ENCODE data around the gene PRR23E.
A peak's percentile ranks its signal among the peaks of the same experiment; 100 is the strongest.

The PRR23E gene

DNA sequence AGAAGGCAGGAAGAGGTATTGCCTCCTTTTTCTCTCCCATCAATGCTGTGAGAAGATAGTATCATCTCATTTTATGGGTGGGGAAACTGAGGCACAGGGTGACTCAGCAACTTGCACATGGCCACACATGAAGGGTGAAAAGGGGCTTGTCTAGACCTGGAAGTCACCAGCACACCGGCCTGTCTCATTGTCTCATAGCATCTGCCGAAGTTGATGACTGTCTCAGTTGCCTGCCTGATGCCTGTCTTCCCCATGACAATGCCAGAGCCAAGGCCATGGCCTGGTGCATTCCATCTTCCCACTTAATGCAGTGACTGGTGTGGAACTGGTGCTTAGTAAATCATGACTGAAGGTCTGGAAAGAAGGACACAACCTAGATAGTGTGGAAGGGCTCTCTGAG, 27.9 kb upstream of the PRR23E start:
- DNase-seq = no peak

DNA sequence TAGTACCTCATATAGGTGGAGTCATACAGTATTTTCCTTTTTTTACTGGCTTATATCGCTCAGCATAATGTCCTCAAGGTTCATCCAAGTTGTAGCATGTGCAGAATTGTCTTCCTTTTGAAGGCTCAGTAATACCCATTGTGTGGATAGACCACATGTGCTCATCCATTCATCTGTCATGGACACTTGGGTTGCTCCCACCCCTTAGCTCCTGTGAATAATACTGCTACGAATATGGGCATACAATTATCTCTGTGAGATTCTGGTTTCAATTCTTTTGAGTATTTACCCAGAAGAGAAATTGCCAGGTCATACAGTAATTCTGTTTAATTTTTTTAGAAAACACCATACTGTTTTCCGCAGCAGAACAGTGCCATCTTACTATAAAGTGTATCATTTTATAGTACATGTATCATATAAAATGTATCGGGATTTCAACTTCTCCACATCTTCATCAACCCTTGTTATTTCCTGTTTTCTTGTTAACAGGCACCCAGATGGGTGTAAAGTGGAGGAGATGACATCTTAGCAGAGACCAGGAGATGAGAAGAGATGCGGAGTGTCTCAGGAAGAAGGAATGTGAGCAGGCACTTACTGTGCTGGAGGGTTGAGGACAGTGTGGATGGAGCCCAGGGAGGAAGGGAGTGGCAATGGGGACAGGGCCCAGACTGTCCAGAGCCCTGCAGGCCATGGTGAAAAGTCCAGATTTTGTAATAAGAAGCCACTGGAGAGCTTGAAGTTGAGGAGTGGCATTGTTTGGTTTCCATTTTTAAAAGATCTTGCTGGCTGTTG, 27.0 kb upstream of the PRR23E start:
- no peak for DNase-seq

GRCh38 chr3:127166501-127167065, 26.3 kb upstream of the PRR23E start:
- no peak for DNase-seq

DNA sequence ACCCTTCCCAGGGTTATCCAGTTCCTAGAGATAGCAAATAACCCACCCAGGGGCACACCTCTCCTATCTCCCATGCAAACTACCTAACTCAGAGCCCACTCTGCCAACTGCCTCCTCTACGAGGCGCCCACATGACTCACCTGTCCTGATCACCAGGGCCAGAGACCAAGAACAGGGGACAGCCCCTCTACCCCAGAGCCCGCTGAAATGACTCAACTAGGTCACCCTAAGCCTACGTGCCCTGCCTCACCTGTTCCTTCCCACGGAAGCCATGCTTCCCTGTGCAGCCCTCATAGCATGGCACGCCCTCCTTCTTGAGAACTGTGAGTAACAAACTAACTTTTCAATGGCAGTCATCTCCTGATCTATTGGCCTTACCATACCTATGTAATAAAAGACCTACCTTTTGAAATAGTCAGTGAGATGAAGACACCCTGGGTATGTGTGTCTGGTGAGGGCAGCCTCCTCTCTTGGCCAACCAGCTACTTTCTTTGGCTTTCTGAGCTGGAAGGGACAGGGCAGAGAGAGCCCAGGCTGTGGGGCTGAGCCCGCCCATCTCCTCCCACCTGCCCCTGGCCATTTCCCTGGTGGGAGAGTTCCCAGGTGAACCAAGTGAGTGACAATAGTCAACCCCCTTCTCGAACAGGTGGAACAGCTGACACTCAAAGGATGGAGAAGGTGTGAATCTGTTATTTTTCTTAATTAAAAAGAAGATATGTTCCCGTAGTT, 25.5 kb upstream of the PRR23E start:
- DNase-seq = no peak

GRCh38 chr3:127168271-127168670, 24.7 kb upstream of the PRR23E start:
- DNase-seq = no peak

DNA sequence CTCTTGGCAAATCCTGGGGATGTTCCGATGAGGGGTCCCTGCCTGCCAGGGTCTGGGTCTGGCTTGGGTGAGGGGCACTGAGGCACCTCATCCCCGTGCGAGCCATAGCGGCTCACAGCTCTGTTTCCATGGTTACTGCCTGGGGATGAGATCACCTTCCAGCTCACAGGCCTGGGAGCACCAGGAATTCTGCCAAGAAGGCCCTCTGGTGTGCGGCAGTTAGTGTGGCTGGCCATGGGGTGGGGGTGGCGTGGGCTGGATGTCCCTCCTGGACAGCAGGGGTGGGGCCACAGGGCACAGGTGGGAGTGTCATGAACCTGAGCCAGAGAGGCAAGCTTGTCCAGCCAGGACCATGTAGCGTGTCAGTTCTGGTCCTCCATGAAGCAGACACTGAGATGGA, 22.1 kb upstream of the PRR23E start:
- DNase-seq = peak; percentile 83

DNA sequence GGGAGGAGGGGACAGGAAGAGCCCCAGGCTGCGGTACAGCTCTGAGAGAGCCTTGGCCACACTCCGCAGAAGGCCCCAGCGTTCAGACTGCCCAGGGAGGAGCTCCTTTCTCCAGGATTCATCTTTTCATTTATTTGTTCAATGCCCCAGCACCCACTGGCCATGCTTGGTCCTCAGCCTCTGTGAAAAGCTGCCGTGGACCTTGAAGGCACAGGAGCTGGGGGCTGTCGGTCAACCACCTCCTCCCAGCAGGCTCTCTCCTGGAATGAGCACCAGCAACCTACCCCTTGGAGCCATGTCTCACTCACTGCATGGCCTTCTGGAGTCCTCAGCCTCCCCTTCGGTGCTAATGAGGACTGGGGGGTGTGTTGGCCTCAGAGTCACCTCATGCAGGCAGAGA, 21.6 kb upstream of the PRR23E start:
- DNase-seq = no peak

DNA sequence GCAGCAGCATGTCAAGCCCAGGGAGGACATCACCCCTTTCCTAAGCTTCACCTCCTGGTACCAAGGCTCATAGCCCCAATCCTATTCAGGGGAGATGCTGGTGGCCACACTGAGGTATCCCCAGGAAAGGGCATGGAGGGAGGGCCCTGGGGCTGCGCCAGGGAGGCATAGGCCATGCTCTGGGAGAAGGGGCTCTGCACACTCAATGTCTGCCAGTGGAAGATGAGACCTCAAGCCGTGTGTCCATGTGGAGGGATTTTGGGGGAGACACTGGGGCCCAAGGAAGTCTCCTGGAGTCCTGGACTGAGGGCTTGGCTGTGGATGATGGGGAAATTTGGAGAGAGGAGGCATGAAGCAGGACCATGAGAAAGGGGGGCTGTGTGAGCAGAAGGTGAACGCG, 21.2 kb upstream of the PRR23E start:
- DNase-seq = no peak

- no peak for DNase-seq
Measured at GRCh38 chr3:127172211-127172610, 20.7 kb upstream of the PRR23E start.

- peak; percentile 86 for DNase-seq
Measured at GRCh38 chr3:127172781-127173515, 20.0 kb upstream of the PRR23E start.

- no peak for DNase-seq
Measured at GRCh38 chr3:127173516-127174166, 19.3 kb upstream of the PRR23E start.

GRCh38 chr3:127174284-127174683, 18.6 kb upstream of the PRR23E start:
- DNase-seq = no peak

DNA sequence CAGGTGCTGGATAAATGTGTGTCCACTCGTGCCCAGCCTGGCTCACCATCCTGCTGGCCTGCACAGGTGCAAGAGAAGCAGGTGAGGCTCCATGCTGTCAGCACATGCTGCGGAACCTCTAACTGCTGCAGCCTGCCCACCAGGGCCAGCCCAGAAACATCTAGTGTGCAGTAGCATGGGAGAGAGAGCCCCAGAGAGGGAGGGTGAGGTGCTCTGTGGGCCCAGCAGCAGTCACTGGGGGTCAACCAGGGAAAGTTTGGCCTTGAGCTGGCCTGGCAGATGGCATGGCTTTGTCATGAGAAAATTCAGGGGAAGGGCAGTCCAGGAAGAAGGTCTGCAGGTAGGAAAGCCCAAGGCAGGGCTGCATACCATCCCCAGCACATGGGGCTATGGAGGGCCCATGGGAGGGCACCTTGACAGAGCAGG, 18.2 kb upstream of the PRR23E start:
- no peak for DNase-seq

DNA sequence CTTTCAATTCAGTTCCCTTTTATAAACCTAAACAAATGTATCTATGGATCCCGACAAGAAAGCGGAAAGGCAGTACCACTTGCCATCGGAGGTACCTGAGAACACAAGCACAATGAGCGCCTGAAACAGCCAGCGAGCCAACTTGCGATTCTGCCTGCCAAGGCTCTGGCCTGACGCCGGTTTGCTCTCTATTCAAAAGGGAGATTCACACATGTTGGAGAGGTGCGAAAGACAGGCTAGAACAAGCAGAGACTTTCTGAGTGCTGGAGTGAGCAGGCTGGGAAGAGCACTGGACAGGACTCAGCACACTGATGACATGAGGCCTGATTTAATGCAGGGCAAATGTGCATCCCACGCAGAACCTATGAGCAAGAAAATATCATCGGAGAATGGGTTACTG, 17.7 kb upstream of the PRR23E start:
- DNase-seq = no peak

- DNase-seq = no peak
Measured at GRCh38 chr3:127177226-127177625, 15.7 kb upstream of the PRR23E start.

DNA sequence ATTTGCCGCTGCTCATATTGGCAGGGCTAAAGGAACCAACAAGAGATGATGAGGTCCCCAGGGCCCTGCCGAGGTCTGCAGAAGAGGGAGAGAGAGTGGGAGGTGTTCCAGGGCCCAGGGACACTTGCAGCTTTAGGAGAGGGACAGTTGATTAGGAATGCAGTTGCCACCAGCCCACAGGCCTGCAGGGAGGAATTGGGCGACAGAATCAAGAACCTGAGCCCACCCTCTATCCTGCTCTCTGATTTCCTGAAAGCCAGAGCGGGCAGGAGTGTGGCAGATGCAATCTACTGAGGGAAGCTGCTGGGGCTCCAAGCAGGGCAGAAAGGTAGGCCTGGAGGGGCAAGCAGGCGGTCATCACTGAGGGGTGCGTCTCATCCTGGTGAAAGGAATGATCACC, 12.1 kb upstream of the PRR23E start:
- DNase-seq = no peak

DNA sequence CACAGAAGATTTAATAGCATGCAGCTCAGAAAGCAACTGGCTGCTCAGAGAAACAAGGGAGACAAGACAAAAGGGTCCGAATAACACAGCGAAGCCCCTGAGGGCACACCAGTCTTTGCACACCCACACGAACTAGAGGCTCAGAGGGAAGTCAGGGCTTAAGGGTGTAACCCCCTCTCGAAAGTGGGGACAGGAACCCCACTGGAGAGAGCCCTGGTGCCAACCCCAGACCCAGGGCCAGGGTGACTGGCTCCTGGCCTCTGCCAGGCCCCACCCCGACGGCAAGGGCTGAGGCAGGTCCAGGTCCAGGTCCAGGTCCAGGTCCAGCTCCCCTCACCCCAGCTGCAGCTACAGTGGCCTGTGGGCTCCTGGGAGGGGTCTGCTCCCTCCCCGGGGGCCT, 10.5 kb upstream of the PRR23E start:
- DNase-seq = no peak

DNA sequence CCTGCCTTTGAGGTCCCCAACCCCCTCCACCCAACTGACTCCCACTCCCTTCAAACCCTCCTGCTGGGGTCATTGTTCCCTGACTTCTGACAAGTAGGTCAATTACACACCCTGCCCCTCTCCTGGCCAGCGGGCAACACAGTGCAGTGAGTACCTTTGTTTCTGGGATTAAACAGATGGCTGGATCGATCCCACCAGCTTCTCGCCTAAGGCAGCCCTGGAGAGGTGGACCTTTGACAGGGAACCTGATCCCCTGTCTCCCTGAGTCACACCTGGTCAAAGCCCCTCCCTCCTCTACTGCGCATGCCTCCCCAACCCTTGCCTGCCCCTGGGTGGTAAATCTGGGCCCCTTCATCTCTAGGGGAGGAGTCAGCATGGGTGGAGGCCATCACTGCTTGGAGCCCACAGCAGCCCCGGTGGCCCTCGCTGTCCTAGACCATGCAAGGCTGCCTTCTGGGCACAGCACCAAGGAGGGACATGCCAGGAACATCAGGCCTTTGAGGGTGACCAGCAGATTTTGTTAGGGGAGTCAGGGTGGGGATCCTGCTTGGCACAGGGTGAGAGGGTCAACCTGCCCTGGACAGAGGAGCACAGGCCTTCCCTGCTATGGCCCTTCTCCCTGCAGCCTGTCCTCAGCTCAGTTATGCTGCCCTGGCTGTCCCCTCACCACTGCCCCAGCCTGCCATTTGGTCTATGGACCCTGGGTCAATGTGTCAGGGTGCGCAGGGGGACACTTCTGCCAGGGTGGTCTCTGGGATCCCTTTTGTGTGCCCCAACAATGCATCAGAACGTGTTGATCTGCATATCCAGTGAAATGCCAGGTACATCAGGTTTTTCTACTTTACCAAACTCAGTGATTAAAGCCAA, 9.8 kb upstream of the PRR23E start:
- no peak for DNase-seq

- no peak for DNase-seq
Measured at GRCh38 chr3:127183931-127184869, 8.7 kb upstream of the PRR23E start.

GRCh38 chr3:127184870-127185216, 8.1 kb upstream of the PRR23E start:
- no peak for DNase-seq

DNA sequence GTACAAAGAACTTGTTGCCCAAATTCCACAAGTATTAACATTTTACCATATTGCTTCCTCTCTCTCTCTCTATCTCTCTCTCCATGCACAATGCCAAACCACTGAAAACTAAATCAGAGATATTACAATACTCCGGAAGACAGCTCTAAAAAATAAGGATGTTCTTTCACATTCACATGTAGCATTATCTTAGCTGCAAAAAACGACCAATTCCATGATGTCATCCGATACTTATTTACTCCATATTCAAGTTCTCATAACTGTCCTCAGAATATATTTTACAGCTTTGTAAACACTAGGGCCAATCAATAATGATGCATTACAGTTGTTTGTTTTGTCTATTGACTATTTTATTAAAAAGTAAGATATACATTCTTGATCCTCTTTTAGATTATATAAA, 7.7 kb upstream of the PRR23E start:
- DNase-seq = no peak

Data from fibroblast of upper back skin (primary cell).